Astrocyte (in vitro differentiated cells and primary cell): Measurements from ENCODE around the gene ASB2. TPM values are rescaled to one million over a fixed set of nuclear protein-coding genes. Genes with fewer than 3 reads are reported as not detected.

ENCODE experiments used
- DNase-seq: peaks from one replicate; pipeline ENCODE4 v3.0.0-alpha.2; 2010; ENCODE audit warnings: low read depth
- FAIRE-seq: peaks from 2 replicates; lab custom pipeline; 2011; peaks lifted over from hg19 to GRCh38; lab: Jason Lieb, UNC
- H2AFZ ChIP-seq: 2 replicates; pipeline ENCODE4 v1.6.0; 2012; ENCODE audit warnings: low read depth, low read length, inconsistent platforms
- H3K27ac ChIP-seq: 2 replicates; pipeline ENCODE4 v1.5.1; 2011; ENCODE audit warnings: low read depth, low read length, inconsistent platforms
- H3K27me3 ChIP-seq: 2 replicates; pipeline ENCODE4 v1.6.0; 2011; ENCODE audit warnings: low read length, inconsistent platforms; ENCODE audit not compliant: insufficient read depth
- H3K36me3 ChIP-seq: 2 replicates; pipeline ENCODE4 v1.5.1; 2011; ENCODE audit warnings: low read length, inconsistent platforms; ENCODE audit not compliant: insufficient read depth
- H3K4me1 ChIP-seq: 2 replicates; pipeline ENCODE4 v1.5.1; 2011; ENCODE audit warnings: low read length, inconsistent platforms; ENCODE audit not compliant: insufficient read depth
- H3K4me2 ChIP-seq: 2 replicates; pipeline ENCODE4 v1.6.0; 2012; ENCODE audit warnings: low read length, inconsistent platforms
- H3K4me3 ChIP-seq: 2 replicates; pipeline ENCODE4 v1.5.1; 2011; ENCODE audit warnings: low read depth, mild to moderate bottlenecking, low read length, inconsistent platforms; ENCODE audit not compliant: insufficient read depth
- H3K79me2 ChIP-seq: 2 replicates; pipeline ENCODE4 v1.6.0; 2012; ENCODE audit warnings: mild to moderate bottlenecking, low read length, inconsistent platforms; ENCODE audit not compliant: insufficient read depth
- H3K9ac ChIP-seq: 2 replicates; pipeline ENCODE4 v1.6.0; 2012; ENCODE audit warnings: mild to moderate bottlenecking, low read length, inconsistent platforms
- H3K9me3 ChIP-seq: 2 replicates; pipeline ENCODE4 v1.5.1; 2012; ENCODE audit warnings: low read depth, mild to moderate bottlenecking, low read length, inconsistent platforms; ENCODE audit not compliant: insufficient read depth
- H4K20me1 ChIP-seq: 2 replicates; pipeline ENCODE4 v1.6.0; 2012; ENCODE audit warnings: low read length, inconsistent platforms; ENCODE audit not compliant: insufficient read depth
- H3K27ac Mint-ChIP-seq: one replicate; pipeline ENCODE4 v1.8.0; 2021; ENCODE audit warnings: mild to moderate bottlenecking, mixed read lengths; ENCODE audit not compliant: unreplicated experiment
- H3K27me3 Mint-ChIP-seq: one replicate; pipeline ENCODE4 v1.8.0; 2021; ENCODE audit warnings: low read depth, mixed read lengths; ENCODE audit not compliant: unreplicated experiment
- H3K36me3 Mint-ChIP-seq: one replicate; pipeline ENCODE4 v1.8.0; 2021; ENCODE audit warnings: low read depth, mixed read lengths; ENCODE audit not compliant: unreplicated experiment
- H3K4me1 Mint-ChIP-seq: one replicate; pipeline ENCODE4 v1.8.0; 2021; ENCODE audit warnings: low read depth, mixed read lengths; ENCODE audit not compliant: unreplicated experiment
- H3K4me3 Mint-ChIP-seq: one replicate; pipeline ENCODE4 v1.8.0; 2021; ENCODE audit warnings: mild to moderate bottlenecking, moderate library complexity, mixed read lengths; ENCODE audit not compliant: unreplicated experiment
- H3K9me3 Mint-ChIP-seq: one replicate; pipeline ENCODE4 v1.8.0; 2021; ENCODE audit warnings: mild to moderate bottlenecking, mixed read lengths; ENCODE audit not compliant: unreplicated experiment
- EZH2 ChIP-seq: IDR thresholded peaks from 2 replicates; pipeline ENCODE4 v1.6.1; 2012; ENCODE audit warnings: mild to moderate bottlenecking, low read length, inconsistent platforms; ENCODE audit not compliant: insufficient read depth
- total RNA-seq: library from RNA; stranded (reverse); gene quantifications from 2 replicates; pipeline ENCODE4 v1.2.1, GENCODE V29; 2021
- TF ChIP-seq, protein P1 (sequence below): IDR thresholded peaks from 2 replicates; pipeline ENCODE4 v1.5.1; 2011; ENCODE audit warnings: low read depth, mild to moderate bottlenecking, inconsistent platforms, low read length, moderate library complexity; ENCODE audit not compliant: insufficient read depth

Gene ASB2
- total RNA-seq, 1 donor from 2014 or later: 0.25 TPM

DNA sequence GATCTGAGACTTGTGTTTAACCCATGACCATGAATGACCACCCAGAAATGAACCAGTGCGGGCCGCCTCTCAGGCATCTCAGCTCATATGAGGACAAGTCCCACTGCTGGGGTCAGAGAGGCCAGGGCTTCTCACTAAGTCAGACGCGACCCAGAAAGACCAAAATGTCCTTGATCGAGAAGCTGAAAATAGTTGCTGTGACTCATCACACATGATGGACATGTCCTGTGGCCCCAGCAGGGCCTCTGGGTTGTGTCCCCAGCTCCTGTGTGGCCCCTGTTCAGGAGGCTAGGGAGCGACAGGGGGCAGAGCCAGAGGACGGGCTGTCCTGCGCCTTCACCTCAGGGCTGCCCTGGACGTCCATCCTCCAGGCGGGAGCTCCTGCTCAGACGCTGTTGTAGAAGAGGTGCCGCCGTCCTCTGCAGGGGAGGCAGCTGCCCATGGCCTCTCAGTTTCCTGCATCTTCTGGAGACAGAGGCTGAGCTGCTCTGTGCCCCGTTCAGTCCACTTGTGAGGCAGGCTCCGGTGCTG lies 78.2 kb downstream of the ASB2 start:
- H3K27me3 ChIP-seq: peaks cover 2% of the 10 kb centered on the region
- no peak overlapping the region for H3K4me3 ChIP-seq
- H3K36me3 ChIP-seq: no peaks in the 10 kb centered on the region
- no peaks in the 10 kb centered on the region for H4K20me1 ChIP-seq
- H3K9ac ChIP-seq: no peak overlapping the region
- no peak overlapping the region for H2AFZ ChIP-seq
- H3K9me3 ChIP-seq: no peaks in the 10 kb centered on the region
- Mint-ChIP-seq H3K4me3 (no peak overlapping the region), H3K9me3 (peaks cover 3% of the 10 kb centered on the region), H3K4me1 (no peaks in the 10 kb centered on the region), H3K27ac (no peak overlapping the region), H3K27me3 (peaks cover 16% of the 10 kb centered on the region), H3K36me3 (no peaks in the 10 kb centered on the region)
- DNase-seq: no peak
- H3K79me2 ChIP-seq: no peaks in the 10 kb centered on the region
- no peak overlapping the region for H3K4me2 ChIP-seq
- FAIRE-seq: no peak
- TF ChIP-seq, protein P1, sequence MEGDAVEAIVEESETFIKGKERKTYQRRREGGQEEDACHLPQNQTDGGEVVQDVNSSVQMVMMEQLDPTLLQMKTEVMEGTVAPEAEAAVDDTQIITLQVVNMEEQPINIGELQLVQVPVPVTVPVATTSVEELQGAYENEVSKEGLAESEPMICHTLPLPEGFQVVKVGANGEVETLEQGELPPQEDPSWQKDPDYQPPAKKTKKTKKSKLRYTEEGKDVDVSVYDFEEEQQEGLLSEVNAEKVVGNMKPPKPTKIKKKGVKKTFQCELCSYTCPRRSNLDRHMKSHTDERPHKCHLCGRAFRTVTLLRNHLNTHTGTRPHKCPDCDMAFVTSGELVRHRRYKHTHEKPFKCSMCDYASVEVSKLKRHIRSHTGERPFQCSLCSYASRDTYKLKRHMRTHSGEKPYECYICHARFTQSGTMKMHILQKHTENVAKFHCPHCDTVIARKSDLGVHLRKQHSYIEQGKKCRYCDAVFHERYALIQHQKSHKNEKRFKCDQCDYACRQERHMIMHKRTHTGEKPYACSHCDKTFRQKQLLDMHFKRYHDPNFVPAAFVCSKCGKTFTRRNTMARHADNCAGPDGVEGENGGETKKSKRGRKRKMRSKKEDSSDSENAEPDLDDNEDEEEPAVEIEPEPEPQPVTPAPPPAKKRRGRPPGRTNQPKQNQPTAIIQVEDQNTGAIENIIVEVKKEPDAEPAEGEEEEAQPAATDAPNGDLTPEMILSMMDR: no peak
- TF ChIP-seq EZH2: no peak
- no peaks in the 10 kb centered on the region for H3K4me1 ChIP-seq
- H3K27ac ChIP-seq: no peak overlapping the region

DNA sequence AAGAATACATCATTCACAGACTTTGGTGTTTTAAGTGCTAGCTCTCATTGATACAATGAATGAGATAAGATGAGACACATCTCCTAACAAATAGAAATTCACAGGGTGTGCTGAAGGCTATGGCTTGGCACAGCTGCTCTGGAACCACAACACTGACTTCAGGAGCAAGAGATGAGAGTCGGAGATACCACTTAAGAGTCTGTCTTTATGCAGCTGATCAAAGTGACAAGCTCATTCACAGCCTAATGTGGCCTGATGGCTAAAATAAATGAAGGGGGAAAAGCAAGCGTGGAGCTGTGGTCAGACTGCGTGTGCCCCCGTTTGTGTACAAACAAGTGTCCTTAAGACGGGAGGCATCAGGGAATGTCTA lies 78.9 kb downstream of the ASB2 start:
- Histone ChIP-seq H3K79me2 (no peaks in the 10 kb centered on the region), H3K27me3 (no peaks in the 10 kb centered on the region), H3K4me1 (no peaks in the 10 kb centered on the region), H2AFZ (no peak overlapping the region), H3K9me3 (no peaks in the 10 kb centered on the region), H3K4me3 (no peak overlapping the region), H3K9ac (no peak overlapping the region), H3K4me2 (no peak overlapping the region), H3K27ac (no peak overlapping the region), H3K36me3 (no peaks in the 10 kb centered on the region), H4K20me1 (no peaks in the 10 kb centered on the region)
- TF ChIP-seq, protein P1: no peak
- TF ChIP-seq EZH2: no peak
- FAIRE-seq (no peak), DNase-seq (no peak)
- H3K27ac Mint-ChIP-seq: no peak overlapping the region
- H3K9me3 Mint-ChIP-seq: peaks cover 3% of the 10 kb centered on the region
- no peaks in the 10 kb centered on the region for H3K36me3 Mint-ChIP-seq
- H3K4me1 Mint-ChIP-seq: no peaks in the 10 kb centered on the region
- H3K4me3 Mint-ChIP-seq: no peak overlapping the region
- H3K27me3 Mint-ChIP-seq: peaks cover 17% of the 10 kb centered on the region

DNA sequence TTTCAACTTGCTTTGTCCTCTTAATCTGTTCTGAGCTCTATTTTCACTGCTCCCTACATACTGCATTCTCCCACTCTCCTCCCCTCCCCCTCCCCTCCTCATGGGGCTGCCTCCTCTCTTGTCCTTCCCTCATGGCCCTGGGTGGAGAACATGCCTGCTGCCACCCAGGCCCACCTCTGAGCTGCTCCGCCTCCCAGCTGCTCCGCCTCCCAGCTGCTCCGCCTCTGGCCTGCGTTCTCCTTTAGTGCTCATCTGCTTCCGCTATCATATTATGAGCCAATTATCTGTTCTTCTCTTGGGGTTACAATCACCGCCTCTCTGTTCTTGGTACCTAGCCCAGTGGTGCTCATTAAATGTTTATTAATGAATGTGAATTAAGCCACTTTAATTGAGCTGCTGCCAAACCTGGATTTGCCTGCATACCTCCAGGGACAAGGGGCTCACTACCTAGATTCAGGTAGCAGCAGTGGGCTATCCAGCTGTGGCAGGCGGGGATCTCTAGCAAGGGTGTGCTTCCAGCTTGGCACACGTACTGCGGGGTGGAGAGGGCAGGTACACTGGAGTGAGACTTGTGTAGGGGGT lies 81.3 kb downstream of the ASB2 start:
- Histone ChIP-seq H3K4me3 (no peak overlapping the region), H2AFZ (no peak overlapping the region), H3K9ac (no peak overlapping the region), H3K27ac (no peak overlapping the region), H3K27me3 (no peaks in the 10 kb centered on the region), H3K4me1 (no peaks in the 10 kb centered on the region), H4K20me1 (no peaks in the 10 kb centered on the region), H3K4me2 (no peak overlapping the region), H3K79me2 (no peaks in the 10 kb centered on the region), H3K36me3 (no peaks in the 10 kb centered on the region), H3K9me3 (no peaks in the 10 kb centered on the region)
- H3K4me1 Mint-ChIP-seq: no peaks in the 10 kb centered on the region
- H3K27me3 Mint-ChIP-seq: peaks cover 31% of the 10 kb centered on the region
- H3K9me3 Mint-ChIP-seq: no peaks in the 10 kb centered on the region
- TF ChIP-seq, protein P1: no peak
- TF ChIP-seq EZH2: no peak
- no peaks in the 10 kb centered on the region for H3K36me3 Mint-ChIP-seq
- DNase-seq (no peak), FAIRE-seq (no peak)
- no peak overlapping the region for H3K27ac Mint-ChIP-seq
- H3K4me3 Mint-ChIP-seq: no peak overlapping the region
